IPS-20b (cell line): ENCODE results near the gene NACAD.
A peak's percentile ranks its signal among the peaks of the same experiment; 100 is the strongest.

Experiments
- H3K27ac ChIP-seq: one replicate; pipeline ENCODE4 v1.5.1; 2013; ENCODE audit warnings: low read length
- H3K27me3 ChIP-seq: 2 replicates; pipeline ENCODE4 v1.6.1; 2013; ENCODE audit warnings: mild to moderate bottlenecking, low read length, inconsistent platforms; ENCODE audit not compliant: insufficient read depth
- H3K36me3 ChIP-seq: 2 replicates; pipeline ENCODE4 v1.6.1; 2013; ENCODE audit warnings: low read depth, mild to moderate bottlenecking, inconsistent platforms, low read length, moderate library complexity; ENCODE audit not compliant: insufficient read depth
- H3K4me1 ChIP-seq: 2 replicates; pipeline ENCODE4 v1.6.1; 2013; ENCODE audit warnings: mild to moderate bottlenecking, control low read depth, inconsistent platforms, low read length, moderate library complexity; ENCODE audit not compliant: insufficient read depth
- H3K4me3 ChIP-seq: 2 replicates; pipeline ENCODE4 v1.5.1; 2013; ENCODE audit warnings: mild to moderate bottlenecking, low read length, inconsistent platforms
- H3K9ac ChIP-seq: 2 replicates; pipeline ENCODE4 v1.6.1; 2013; ENCODE audit warnings: low read depth, mild to moderate bottlenecking, inconsistent platforms, low read length, moderate library complexity
- H3K9me3 ChIP-seq: 2 replicates; pipeline ENCODE4 v1.6.1; 2013; ENCODE audit warnings: mild to moderate bottlenecking, low read depth, low read length, inconsistent platforms; ENCODE audit not compliant: insufficient read depth

The NACAD gene

DNA sequence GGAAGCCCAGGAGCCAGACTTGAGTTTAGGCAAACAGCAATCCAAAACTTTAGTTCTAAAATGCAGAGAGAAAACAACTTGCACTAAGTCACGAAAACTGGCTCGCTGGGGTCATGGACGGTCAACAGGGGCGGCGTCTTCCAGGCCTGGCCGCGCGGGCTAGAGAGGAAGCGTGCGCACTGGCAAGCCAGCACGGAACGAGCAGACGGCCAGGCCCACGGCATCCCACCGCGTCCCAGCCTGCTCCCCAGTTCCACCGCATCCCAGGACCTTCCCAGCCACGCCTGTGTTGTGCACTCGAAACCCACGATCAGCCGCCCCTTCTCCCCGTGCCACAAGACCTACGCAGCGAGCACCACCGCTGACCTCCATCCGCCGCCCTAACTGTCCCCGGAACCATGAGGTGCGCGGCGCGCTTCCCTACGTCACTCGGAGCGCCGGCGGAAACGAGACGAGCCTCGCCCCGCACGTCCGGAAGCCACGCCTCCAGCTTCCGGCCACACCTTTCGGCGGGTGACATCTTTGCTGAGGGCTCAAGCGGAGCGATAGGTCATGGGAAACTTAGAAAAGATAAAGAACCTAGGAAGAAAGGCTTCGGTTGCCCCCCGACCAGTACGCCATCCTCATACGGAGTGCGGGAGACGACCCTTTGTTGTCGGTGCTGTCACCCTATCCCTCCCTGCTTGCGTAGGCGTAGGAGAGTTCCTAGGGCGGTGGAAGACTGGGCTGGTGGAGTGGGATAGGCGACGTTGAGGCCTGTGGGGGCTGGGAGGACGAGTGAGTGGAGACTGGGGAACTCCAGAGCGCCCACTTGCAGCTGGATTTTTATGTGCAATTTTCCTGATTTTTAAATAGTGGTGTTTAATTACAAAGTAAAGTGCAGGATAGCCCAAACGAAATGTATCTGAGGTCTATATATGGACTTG lies 22.8 kb upstream of the NACAD start, which contains the start of gene TBRG4:
Gene TBRG4, minus strand, starts transcription at position 400 of the 926 bp plus-strand sequence. CDS start 2,460 bp downstream, outside the sequence.
- peak within 1 kb of the TSS; percentile 97 for H3K4me3 ChIP-seq
- H3K36me3 ChIP-seq: peaks cover 29% of the 10 kb centered on the region
- H3K9me3 ChIP-seq: no peaks in the 10 kb centered on the region
- H3K4me1 ChIP-seq: peaks cover 3% of the 10 kb centered on the region; the same call in 1 of the 2 replicates
- peak within 1 kb of the TSS; percentile 98 for H3K9ac ChIP-seq
- peaks cover 13% of the 10 kb centered on the region; the same call in 1 of the 2 replicates for H3K27me3 ChIP-seq
- H3K27ac ChIP-seq: peak within 1 kb of the TSS; percentile 86

DNA sequence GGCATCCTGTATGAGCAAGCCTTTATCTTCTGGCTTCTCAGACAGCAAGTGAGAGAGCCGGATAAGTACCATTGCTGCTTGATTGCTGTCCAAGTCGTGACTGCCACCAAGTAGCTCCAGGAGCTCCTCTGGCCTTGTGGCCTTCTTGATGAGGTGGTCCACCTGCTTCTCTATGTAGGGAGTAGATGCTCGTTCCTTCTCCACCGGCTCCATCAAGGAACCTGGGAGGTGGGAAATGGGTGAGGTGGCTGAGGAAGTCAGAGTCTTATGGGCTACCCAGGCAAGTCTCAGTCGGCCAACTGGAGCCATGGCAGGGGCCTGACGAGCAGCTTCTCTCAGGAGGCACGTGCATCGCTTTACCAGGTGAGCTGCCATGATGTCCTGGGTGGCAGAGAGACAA lies 20.1 kb upstream of the NACAD start:
- Histone ChIP-seq H3K36me3 (peaks cover 56% of the 10 kb centered on the region), H3K27ac (no peak overlapping the region), H3K9ac (no peak overlapping the region), H3K4me1 (peaks cover 3% of the 10 kb centered on the region; the same call in 1 of the 2 replicates), H3K27me3 (no peaks in the 10 kb centered on the region), H3K9me3 (no peaks in the 10 kb centered on the region), H3K4me3 (no peak overlapping the region)

DNA sequence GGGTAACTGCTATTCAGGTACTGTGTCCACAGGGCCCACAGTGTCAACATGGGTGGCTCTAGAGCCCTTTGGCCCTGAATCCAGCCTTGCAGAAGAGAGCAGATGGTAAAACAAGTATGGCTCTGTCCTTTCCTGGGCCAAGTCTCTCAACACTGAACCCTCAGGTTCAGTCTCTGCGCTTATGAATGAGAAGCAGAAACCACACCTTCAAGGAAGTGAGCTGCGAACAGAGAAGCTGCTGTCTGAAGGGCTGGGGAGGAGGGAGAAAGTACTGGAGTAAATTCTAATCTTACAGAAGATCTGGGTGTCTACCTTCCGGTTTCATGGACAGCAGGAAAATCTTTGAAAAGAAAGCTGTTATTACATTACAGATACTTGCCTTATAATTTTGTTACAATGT lies 18.6 kb upstream of the NACAD start:
- peaks cover 71% of the 10 kb centered on the region for H3K36me3 ChIP-seq
- no peak overlapping the region for H3K9ac ChIP-seq
- no peaks in the 10 kb centered on the region for H3K4me1 ChIP-seq
- no peaks in the 10 kb centered on the region for H3K9me3 ChIP-seq
- H3K27me3 ChIP-seq: no peaks in the 10 kb centered on the region
- H3K27ac ChIP-seq: no peak overlapping the region
- H3K4me3 ChIP-seq: no peak overlapping the region

DNA sequence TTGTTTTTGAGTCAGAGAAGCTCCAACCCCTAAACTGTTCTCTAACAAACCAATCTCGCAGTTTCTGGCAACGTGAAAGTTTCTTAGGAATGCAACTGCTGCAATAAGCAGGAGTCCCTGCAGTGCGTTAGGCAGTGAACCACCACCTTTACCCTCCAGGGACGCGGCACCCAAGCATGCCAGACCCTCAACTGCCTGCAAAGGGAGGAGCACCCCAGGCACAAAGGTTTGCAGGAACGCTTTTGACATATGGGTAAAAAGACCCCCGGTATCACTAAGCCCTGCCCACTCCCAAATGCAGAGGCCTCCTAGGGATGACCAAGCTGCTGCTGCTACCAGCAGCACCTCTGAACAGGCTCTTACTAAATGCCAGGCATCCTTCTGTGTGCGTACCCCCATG lies 18.1 kb upstream of the NACAD start:
- H3K36me3 ChIP-seq: peaks cover 76% of the 10 kb centered on the region
- H3K4me3 ChIP-seq: no peak overlapping the region
- no peak overlapping the region; the same call in 1 of the 2 replicates for H3K9ac ChIP-seq
- no peaks in the 10 kb centered on the region for H3K4me1 ChIP-seq
- H3K9me3 ChIP-seq: no peaks in the 10 kb centered on the region
- H3K27ac ChIP-seq: no peak overlapping the region
- H3K27me3 ChIP-seq: no peaks in the 10 kb centered on the region

DNA sequence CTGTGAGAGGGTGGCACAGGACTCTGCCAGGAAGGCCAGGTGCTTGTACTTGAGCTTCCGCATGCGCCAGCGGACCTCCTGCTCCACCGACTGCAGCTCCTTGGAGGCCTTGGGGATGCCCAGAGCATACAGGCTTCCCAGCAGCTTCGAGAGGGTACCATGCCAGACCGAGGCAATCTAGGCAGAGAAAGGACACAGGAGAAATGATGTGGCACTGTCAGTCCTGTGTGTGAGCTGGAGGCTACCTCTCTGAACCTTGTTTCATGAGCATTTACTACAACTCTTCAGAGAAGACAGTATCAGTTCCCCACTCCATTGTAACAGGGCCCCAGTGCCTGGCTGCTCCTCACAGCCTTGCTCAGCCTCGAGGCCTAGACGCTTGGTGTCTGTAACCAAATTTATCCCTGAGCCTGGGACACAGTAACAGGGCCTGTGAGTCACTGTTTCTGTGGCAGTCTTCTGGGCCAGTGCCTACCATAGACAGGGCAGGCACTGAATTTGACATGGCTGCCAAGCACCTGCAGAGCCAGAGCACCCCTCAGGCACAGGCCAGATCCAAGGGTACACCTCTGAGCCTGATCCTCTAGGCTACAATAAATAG lies 16.9 kb upstream of the NACAD start:
- H3K9me3 ChIP-seq: no peaks in the 10 kb centered on the region
- no peaks in the 10 kb centered on the region for H3K4me1 ChIP-seq
- peaks cover 88% of the 10 kb centered on the region for H3K36me3 ChIP-seq
- H3K27me3 ChIP-seq: no peaks in the 10 kb centered on the region
- H3K4me3 ChIP-seq: no peak overlapping the region
- H3K27ac ChIP-seq: no peak overlapping the region
- H3K9ac ChIP-seq: no peak overlapping the region

DNA sequence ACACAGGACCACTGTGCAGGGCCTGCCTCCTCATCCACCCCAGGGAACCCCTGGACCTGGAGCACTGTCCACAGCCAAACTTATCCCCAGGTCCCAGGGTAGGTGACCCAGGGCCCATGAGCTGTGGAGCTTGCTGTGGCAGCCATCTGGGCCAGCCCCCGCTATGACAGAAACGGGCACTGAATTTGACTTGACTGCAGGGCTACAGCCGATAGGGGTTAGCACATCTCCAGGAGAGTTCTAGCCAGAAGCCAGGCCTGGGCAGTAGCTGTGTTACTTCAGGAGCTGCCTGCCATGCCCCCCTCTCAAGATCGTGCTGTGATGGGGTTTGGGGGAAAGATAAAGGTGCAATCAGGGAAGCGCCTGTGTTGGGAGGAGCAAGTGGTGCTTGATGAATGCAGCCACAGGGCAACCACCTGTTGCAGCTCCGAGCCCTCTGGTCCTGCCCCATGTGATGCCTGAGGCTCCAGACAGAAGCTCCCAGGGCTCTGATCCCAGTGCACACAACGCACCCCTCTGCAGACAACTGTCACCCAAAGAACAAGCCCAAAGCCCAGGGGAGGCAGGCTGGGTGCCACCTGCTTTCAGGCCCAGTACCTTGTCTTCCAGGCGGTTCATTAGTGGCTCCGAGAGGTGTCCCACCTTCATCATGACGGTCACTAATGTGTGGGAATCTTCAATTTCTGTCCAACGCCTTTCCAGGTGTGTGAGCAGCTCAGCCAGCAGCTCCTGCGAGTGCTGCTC lies 16.2 kb upstream of the NACAD start:
- no peaks in the 10 kb centered on the region for H3K9me3 ChIP-seq
- H3K9ac ChIP-seq: no peak overlapping the region
- peaks cover 94% of the 10 kb centered on the region for H3K36me3 ChIP-seq
- no peak overlapping the region for H3K4me3 ChIP-seq
- H3K4me1 ChIP-seq: no peaks in the 10 kb centered on the region
- no peak overlapping the region for H3K27ac ChIP-seq
- no peaks in the 10 kb centered on the region for H3K27me3 ChIP-seq

DNA sequence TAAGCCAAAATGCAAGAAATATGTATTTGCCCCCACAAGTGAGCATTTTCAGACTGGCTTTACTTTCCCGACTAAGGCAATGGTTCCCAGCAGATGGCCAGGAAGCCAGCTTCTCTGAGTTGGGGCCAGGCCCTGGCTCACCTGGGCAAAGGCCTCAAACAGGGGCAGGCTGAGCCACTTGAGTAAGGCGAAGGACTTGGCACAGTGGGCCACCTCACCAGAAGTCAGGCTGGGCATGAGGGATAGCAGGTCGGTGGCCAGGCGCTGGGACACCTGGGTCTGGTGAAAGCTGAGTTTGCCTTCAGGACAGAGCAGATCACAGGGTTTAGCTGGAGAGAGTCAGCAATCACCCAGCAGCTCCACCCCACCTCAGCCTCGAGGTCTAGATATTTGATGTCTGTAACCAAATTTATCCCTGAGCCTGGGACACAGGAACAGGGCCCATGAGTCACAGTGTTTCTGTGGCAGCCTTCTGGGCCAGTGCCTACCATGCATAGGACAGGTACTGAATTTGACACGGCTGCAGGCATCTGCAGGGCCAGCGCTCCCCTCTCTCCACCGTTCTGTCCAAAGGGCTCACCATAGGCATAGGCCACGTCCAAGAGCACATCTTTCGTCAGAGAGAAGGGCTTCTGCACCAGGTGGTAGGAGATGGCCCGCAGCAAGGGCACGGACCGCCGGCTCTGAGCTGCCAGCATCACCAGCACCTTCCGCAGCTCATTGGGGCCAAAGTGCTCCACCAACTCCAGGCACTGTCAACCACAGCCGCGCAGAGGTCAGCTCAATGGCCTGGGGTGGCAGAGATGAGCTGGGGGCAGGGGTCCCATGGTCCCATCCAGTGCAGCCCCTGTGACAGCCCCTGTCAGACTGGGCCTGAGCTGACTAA lies 15.4 kb upstream of the NACAD start:
- Histone ChIP-seq H3K4me3 (no peak overlapping the region), H3K4me1 (no peaks in the 10 kb centered on the region), H3K27me3 (no peaks in the 10 kb centered on the region), H3K36me3 (peaks cover 100% of the 10 kb centered on the region), H3K27ac (no peak overlapping the region), H3K9ac (no peak overlapping the region), H3K9me3 (no peaks in the 10 kb centered on the region)

DNA sequence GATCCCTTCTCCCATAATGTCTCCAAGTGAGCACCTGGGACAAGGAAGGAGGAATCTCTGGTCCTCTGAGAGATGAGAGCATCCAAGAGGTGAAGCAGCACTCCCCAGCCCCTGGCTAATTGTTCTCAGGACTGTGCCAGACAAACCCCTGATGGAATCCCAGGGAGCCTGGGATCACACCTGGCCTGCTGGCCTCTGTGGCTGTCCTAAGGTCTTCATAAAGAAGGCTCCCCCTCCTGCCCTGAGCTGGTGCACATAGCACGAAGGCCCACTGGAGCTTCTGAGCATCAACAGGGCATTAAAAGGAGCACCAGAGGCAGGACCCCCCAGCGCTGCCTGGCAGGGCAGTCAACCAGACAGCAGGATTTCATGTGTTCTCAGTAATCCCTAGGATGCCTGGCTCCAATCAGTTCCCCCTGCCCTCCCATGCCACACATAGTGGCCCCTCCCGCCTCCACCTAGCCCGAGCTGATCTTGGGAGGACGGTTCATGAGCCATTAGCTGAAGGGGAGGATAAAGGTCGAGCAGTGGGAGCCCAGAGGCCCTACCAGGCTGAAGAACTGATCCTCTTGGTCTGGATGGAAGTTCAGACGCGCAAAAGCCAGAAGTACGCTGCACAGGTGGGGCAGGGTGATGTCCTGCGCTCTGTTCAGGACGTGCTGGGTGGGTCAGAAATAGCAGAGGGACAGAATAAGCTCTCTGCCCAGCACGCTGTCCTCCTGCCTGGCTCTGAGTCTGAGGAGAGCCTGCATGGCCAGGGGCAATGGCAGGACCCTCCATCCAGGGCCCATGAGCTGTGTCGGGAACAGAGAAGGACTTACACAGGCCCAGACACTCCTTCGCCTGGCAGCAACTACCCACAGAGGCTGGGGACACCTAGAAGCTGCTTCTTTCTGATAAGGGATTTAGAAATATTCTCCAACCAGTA lies 14.3 kb upstream of the NACAD start:
- Histone ChIP-seq H3K27me3 (no peaks in the 10 kb centered on the region), H3K36me3 (peaks cover 99% of the 10 kb centered on the region), H3K27ac (no peak overlapping the region), H3K4me3 (no peak overlapping the region), H3K9me3 (no peaks in the 10 kb centered on the region), H3K9ac (no peak overlapping the region), H3K4me1 (no peaks in the 10 kb centered on the region)

DNA sequence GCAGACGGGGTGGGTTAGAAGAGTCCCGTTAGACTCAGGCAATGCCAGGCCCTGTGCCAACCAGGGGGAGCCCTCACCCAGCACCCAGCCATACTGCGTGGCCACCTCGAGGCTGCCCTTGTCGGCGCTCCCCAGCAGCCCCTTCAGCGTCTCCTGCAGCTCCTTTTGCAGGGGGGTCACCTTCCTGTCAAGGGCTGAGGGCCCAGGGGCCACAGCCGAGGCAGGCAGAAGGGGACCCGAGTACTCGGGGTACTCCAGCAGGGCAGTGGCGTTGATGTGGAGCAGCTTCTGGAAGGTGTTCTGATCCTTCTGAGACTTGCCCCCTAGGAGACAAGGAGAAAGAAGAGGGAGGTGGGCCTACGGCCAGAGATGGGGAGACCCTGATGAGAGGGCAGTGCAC lies 13.0 kb upstream of the NACAD start:
- no peaks in the 10 kb centered on the region for H3K4me1 ChIP-seq
- no peak overlapping the region for H3K27ac ChIP-seq
- no peaks in the 10 kb centered on the region for H3K27me3 ChIP-seq
- no peak overlapping the region for H3K4me3 ChIP-seq
- no peak overlapping the region for H3K9ac ChIP-seq
- H3K9me3 ChIP-seq: no peaks in the 10 kb centered on the region
- peaks cover 86% of the 10 kb centered on the region for H3K36me3 ChIP-seq

DNA sequence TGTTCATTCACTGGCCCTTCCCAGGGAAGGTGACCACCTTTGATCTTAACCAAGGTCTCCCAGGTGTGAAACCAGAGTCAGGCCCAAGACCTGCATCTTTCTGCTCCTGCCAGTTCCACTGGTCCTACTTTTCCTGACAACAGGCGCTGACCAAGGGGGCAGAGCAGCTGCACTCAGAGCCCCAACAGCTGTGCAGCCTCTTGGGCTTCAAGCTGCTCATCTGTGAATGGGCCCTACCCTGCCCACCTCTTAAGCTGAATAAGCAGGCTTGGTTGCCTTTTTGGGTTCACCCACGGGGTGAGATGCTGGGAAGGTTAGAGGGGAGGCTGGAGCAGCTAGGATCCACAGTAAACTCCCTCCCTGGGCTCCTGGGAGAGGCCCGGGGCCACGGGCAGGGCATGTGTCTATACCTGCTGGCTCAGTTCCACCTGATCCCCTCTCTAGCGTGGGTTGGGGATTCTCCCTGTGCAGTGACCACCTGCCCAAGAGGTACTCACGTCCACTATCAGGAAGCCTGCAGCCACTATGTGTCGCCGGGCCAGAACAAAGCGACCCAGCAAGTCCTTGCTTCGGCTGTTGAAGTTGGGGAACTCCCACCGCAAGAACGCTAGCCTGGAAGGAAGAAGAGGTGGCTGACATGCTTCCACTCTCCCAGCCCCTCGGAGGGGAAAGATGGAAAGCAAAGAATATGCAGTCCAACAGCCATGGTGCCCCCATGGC lies 12.2 kb upstream of the NACAD start:
- H3K27me3 ChIP-seq: no peaks in the 10 kb centered on the region
- no peaks in the 10 kb centered on the region for H3K4me1 ChIP-seq
- H3K9ac ChIP-seq: no peak overlapping the region
- H3K27ac ChIP-seq: no peak overlapping the region
- H3K9me3 ChIP-seq: no peaks in the 10 kb centered on the region
- no peak overlapping the region for H3K4me3 ChIP-seq
- H3K36me3 ChIP-seq: peaks cover 78% of the 10 kb centered on the region
